NCI-H1092 treated with DMSO at 0.1 percent for 48 hours (cell line): ENCODE measurements around the gene RPS6KB2.
"Not testable (repeated sequence)": the region's sequence is repeated elsewhere in the genome, so short reads cannot be mapped to it uniquely, and the experiment has no call there.

Experiments
- DNase-seq: peaks from one replicate; lab custom pipeline; 2025; lab: John Stamatoyannopoulos, UW

The RPS6KB2 gene

DNA sequence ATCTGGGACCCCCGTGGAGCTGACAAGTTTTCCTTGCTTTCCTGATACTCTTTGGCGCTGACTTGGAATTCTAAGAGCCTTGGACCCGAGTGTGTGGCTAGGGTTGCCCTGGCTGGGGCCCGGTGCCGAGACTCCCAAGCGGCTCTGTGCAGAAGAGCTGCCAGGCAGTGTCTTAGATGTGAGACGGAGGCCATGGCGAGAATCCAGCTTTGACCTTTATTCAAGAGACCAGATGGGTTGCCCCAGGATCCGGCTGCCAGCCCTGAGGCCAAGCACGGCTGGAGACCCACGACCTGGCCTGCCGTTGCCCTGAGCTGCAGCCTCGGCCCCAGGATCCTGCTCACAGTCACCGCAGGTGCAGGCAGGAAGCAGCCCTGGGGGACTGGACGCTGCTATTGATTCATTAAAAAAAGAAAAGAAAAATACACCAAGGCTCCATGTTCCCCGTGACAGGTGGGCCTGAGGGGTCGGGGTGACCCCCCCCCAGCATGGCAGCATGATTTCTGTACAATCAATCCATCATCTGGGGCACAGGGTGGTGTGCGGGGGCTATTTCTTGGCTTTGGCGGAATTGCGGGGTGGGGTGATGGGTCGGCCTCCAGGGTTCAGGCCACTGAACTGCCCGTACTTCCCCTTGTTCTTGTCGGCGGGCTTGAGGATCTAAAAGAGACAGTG lies 30.2 kb upstream of the RPS6KB2 start:
- DNase-seq: no peak

DNA sequence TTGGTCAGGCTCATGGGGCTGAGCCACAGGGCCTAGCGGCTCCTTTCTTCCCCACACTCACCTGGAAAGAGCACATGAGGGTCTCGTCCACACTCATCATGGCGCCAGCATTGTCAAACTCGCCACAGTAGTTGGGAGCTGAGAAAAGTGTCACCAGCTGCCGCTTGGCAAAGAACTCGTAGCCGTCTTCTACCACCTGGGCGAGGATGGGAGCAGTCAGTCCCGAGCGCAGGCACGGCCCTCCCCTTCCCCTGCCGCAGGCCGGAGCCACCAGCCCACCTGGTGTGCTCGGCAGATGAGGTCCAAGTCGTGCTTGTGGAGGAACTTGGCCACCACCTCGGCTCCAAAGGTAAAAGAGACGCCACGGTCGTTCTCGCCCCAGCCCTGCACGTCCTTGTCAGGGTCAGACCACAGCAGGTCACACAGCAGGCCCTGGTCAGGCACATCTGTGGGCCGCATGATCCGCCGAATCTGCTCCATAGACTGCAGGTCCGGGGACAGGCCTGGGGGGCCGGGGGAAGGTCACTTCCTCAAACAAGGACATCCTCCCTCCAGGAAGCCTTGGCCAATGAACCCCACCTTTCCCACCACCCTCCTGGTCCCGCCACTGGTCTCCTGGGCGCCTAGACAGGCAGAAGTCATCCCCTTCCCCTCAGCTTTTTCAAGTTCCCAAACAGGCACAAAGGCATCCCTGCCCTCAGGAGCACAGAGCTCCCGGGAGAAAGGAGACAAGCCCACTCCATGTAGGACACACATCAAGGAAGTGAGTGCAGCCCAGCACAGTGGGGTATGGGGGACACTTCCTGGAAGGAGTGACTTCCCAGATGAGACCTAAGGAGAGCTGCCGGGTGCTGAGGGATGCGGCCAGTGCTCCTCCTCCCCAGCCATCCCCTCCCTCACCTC lies 29.4 kb upstream of the RPS6KB2 start:
- no peak for DNase-seq

DNA sequence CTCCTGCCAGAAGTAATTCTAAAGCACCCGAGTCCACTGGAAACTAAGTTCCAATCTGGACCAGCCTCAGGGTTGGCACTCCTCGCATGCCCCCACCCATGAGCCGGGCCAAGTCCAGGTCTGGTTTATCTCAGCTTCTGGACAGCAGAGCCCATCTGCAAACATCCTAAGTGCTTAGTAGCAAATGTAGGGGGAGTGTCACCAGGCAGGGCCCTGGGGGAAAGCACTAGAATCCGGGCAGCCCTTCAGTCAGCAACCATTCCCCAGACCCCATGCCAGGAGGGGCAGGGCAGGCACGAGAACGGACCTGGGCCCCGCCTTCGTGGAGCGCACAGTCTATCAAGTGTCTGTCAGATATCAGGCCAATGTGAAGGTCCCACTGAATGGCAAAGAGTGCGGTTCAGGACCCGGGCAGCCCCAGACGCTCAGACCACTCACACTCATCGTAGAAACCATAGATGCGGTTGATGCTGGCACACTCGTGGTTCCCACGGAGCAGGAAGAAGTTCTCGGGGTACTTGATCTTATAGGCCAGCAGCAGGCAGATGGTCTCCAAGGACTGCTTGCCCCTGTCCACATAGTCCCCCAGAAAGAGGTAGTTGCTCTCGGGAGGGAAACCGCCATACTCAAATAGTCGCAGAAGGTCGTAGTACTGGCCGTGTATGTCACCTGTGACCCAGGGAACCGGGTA lies 27.9 kb upstream of the RPS6KB2 start:
- DNase-seq: no peak

DNA sequence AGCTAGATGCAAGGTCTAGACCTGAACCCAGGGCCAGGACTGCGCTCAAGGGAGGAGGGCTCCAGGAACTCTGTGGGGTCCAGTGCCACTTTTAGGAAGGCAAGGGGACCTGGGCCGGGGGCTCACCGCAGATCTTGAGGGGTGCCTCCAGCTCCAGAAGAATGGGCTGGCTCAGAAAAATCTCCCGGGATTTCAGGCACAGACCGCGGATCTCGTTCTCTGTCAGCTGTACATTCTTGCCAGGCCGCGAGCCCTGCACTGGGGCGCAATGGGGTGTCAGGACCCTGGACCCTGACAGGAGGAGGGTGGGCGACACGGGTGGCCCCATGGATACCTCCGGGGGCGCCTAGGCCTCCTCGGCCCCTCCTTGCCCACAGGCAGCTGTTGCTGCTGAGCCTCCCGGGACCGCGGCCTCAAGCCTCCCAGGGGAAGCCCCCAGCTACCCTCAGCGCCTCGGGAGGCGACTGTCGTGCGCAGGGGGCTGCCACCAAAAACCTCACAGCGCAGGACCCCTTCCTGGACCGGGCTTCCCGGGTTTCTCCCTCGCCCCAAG lies 27.3 kb upstream of the RPS6KB2 start:
- DNase-seq: no peak

DNA sequence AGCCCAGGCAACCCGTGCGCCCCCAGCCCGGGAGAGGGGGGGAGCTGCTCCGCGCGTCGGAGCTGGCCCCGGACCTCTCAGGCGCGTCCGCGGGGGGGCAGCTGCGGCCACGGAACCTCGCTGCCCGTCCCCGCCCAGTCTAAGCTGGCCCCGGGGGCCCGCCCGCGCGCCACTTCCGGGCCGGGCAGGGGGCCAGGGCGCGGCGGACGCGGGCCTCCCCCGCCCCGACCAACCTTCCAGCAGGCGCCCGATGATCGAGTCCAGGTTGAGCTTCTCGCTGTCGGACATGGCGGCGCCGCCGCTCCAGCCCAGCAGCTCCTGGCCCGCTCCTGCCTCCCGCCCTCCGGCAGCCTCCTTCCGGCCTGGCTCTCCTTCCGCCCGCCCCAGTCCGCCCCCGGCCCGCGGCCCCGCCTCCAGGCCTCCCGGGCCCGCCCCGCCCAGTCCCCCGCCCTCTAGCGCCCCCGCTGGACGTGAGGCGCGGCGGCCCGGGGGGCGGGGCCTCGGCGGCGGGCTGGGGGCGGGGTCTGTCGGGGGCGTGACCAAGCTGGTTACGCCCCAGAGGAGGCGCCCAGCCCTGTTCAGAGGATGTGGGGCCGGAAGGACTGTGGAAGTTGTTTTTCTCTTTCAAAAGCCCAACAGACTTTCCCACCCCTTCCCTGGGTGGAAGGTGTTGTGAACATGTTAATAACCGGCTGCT lies 26.7 kb upstream of the RPS6KB2 start, which contains the start of gene PPP1CA:
TSS of gene PPP1CA (minus strand) at position 364 of the 697 bp plus-strand sequence. CDS start at position 288, 76 bp downstream.
- DNase-seq: peak; percentile 88

DNA sequence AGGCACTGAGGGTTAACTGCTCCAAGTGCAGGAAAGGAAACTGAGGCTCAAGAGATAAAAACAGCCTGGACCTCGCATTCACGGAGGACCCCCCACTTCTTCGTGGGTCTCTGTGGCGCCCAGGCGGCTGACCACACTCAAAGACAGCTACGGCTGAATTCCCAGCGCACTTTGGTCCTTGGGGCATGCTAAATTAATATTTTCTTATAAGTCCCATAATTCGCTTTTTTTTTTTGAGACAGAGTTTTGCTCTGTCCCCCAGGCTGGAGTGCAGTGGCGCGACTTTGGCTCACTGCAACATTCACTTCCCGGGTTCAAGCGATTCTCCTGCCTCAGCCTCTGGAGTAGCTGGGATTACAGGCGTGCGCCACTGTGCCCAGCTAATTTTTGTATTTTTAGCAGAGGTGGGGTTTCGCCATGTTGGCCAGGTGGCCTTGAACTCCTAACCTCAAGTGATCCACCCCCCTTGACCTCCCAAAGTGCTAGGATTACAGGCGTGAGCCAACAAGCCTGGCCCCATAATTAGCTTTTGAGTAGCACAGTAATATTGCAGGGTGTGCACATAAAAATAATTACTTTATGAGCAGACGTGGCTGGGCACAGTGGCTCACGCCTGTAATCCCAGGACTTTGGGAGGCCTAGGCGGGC lies 26.0 kb upstream of the RPS6KB2 start:
- DNase-seq: not testable (repeated sequence)

DNA sequence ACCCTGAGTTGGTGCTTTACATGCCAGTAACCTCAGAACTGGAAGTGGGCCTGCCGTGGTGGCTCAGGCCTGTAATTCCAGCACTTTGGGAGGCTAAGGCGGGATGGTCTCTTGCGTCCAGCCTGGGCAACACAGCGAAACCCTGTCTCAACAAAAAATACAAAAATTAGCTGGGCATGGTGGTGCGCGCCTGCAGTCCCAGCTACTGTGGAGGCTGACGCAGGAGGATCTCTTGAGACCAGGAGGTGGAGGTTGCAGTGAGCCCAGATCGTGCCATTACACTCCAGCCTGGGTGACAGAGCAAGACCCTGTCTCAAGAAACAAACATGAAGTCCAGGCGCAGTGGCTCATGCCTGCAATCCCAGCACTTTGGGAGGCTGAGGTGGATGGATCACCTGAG lies 25.2 kb upstream of the RPS6KB2 start:
- DNase-seq: not testable (repeated sequence)

DNA sequence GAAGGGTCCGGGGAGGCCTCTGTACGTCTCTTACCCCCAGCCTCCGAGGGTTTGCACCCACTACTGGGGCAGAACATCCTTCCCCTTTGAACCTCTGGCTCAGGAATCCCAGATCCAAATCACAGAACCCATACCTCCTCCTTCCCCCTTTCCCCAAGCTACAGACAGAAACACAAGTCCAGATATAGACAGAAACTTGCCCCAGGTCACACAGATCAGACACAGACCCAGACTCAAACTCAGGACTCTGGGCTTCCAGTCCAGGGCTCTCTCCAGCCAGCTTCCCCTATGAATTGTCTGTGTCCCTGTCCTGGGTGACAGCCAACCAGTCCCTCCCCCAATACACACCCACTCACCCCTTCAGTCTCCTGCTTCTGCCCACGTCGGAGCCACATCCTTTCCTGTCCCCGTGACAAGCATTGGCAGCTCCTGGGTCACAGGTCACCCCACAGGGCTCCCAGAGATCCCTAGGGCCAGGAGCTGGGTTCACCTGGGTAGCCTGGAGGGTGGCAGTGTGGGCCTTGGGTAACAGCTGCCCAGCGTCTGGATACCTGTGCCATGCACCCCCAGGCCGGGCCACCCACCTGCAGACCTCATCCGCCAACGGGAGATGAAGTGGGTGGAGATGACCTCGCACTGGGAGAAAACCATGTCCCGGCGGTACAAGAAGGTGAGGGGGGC lies 23.6 kb upstream of the RPS6KB2 start:
- DNase-seq: no peak

DNA sequence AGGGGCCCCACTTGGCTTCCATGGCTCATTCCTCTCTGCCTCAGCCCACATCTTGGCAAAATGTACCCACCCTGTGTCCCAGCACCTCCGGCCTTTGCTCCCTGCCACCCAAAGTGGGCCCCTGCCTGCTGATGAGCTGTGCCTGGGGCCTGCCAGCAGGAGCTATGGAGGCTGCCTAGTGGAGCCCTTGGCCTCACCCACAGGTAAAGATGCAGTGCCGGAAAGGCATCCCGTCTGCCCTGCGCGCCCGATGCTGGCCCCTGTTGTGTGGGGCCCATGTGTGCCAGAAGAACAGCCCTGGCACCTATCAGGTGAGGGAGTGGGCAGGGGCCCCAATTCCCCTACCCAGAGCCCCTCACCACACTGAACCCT lies 23.1 kb upstream of the RPS6KB2 start:
- no peak for DNase-seq

DNA sequence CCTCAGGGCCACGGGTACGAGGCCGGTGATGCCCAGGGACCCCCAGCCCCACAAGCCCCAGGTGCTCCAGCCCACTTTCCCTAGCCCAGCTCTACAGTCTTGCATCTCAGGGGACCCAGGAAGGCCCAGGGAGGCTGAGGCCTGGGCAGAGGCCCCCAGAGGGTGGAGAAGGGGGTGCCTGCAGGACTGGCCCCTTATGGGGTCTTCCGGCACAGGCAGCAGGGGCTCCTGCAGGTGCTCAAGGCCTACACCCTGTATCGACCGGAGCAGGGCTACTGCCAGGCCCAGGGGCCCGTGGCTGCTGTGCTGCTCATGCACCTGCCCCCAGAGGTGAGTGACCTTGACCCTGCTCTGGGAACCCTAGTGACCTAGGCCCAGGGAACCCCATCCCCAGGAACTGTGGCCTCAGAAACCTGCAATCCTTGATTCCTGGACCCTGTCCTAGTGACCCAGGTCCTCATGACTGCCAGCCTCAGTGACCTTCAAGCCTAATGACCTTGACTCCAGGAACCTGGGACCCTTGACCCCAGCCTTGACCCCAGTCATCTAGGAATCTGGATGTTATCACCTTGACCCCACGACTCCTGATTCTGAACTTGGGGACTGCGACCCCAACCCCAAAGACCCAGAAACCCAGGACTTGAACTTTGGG lies 22.5 kb upstream of the RPS6KB2 start:
- no peak for DNase-seq

DNA sequence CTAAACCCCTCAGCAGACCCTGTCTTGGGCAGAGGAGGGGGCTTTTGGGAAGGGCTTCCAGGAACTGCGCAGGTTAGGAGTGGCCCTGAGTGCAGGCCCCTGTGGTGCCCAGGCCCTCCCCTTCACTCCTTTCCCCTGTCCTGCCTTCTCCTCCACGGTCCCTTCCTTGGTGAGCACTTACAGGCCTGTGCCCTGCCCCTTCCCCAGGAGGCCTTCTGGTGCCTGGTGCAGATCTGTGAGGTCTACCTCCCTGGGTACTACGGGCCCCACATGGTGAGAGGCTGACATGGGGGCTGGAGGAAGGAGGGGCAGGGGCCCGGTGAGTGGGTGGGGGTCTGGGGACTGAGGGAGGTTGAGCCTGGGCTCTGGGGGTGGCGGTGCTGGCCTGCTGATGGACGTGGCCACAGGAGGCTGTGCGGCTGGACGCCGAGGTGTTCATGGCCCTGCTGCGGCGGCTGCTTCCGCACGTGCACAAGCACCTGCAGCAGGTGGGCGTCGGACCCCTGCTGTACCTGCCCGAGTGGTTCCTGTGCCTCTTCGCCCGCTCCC lies 21.8 kb upstream of the RPS6KB2 start:
- DNase-seq: no peak

DNA sequence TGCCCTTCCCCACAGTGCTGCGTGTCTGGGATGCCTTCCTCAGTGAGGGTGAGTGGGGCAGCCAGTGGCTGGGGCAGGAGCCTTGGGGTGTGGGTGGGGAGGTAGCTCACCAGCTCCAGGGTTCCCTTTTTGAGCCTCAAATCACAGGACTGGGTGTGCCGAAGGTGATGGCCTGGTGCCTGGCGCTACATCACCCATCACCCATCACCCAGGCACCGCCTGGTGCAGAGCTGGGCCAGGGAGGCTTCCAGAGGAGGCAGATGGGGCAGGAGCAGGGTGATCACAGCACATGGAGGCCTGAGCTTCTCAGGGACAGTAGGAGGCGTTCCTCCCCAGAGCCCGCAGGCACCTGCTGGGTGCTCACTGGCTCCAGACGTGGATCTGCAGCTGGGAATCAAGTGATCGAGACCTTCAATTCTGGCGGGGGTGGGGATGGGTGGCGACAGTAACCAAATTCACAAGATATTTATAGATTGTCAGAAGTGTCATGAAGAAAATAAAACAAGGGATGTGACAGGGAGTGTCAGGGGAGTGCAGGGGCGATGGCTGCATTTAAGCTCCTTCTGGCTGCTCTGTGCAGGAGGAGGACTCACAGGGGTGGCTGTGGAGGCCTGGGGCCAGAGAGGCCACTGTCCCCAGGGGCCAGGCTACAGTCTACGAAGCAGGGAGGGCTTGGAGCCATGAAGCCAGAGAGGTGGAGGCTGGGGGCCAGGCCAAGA lies 21.2 kb upstream of the RPS6KB2 start:
- peak; percentile 9 for DNase-seq

DNA sequence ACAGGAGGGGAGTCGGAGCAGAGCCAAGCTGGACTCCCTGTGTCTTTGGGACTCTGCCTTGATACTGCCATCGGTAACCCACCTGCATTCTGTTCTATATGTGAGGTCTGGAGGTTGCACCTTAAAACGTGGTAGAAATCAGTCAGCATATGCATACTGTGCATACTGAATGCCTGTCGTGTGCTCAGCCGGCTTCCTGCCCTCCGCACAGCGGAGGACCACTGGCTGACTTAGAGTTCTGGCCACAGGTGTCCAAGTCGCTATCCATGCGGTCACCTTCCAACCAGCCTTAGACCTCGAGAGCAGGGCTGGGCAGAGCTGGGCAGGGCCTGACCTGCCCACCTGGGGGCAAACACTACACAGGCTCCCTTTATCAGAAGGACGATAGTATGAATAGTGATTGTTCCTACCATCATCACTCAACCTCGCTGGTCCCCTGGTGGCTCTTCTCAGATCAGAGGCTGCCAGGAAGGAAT lies 20.6 kb upstream of the RPS6KB2 start:
- DNase-seq: no peak

DNA sequence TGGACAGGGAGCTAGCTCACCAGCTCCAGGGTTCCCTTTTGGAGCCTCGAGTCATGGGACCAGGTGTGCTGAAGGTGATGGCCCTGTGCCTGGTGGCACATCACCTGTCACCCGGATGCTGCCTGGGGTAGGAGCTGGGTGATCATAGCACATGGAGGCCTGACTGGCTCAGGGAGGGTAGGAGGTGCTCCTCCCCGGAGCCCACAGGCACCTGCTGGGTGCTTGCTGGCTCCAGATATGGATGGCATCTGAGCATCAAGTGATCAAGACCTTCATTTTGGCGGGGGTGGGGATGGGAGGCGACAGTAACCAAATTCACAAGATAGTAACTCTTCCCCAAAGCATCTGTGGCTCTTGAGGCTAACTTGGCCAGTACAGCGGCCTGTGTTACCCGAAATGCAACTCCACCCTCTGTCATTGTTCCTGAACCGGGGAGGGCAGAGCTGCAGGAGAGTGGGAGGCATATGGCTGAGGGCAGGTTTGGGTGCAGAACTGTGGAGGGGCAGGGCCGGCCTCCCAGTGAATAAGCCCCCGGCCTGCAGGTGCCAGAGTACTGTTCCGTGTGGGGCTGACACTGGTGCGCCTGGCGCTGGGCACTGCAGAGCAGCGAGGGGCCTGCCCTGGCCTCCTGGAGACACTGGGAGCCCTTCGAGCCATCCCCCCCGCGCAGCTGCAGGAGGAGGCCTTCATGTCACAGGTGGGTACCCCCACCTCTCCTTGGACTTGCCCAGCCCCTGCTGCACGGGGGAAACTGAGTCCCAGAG lies 19.7 kb upstream of the RPS6KB2 start:
- no peak for DNase-seq

DNA sequence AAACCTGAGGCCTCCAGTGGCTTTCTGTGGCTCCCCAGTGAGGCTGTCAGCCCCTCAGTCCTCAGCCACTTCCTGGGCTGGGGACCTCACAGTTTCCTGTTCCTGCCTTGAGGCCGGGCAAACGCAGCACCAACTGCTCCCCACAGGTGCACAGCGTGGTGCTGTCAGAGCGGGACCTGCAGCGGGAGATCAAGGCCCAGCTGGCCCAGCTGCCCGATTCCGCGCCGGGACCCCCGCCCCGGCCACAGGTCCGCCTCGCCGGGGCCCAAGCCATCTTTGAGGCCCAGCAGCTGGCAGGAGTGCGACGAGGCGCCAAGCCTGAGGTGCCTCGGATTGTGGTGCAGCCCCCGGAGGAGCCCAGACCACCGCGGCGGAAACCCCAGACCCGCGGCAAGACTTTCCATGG lies 19.0 kb upstream of the RPS6KB2 start:
- DNase-seq: no peak

DNA sequence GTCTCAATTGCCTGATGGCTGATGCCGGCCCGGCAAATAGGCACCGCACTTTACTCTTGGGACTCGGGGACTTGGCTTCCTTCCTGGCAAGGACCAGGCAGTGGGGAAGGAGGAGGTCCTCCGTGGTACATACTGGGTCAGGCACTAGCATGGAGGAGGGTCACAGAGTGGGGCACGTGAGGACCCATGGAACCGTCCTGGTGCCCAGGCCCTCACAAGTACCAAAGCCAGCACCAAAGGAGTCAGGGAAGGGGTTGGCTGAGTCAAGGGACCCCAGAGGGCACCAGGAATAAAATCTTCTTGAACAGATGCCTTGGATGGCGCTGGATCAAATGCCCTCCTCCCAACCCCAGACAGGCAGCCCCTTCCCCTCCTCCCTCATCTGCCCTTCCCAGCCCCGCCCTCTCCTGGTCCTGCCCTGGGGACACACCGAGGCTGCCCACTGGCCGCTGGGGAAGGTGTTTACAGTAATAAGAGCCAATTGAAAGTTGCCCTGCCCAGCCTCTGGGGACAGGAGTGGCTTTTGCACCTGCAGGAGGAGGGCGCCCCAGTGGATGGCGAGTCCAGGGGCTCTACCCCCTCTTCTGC lies 18.4 kb upstream of the RPS6KB2 start:
- no peak for DNase-seq

DNA sequence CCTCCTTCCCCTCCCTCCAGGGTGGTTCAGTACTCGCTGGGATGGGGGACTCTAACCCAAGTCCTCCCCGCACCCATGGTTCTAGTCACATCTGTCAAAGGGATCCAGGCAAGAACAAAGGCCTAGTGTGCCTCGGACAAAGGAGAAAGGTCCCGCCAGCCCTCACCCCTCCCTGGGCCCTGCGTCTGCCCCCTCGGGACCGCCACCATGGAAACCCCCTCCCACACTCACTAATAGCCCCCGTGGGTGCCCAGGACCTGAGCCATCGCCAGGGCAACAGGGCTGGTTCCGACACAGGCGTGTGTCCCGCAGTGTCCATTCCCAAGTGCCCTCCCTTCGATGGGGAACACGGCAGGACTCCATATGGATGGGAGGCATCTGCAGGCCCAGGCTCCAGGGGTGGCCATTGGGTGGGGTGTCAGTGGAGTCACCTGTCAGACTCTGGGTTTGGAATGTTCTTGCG lies 17.9 kb upstream of the RPS6KB2 start:
- no peak for DNase-seq
